PC-3 (cell line): Measurements from ENCODE around the gene PADI4. TPM values are rescaled to one million over a fixed set of nuclear protein-coding genes. Genes with fewer than 3 reads are reported as not detected.

ENCODE experiments used
- ATAC-seq: fragments of 200-7000 bp; cut with Tn5 transposase; 2 replicates; pipeline ENCODE4 v1.9.1; 2020; ENCODE audit warnings: mild to moderate bottlenecking, moderate library complexity
- BruUV-seq: library from RNA; stranded (reverse); fragments of 400-500 nt; replicated peaks from 2 replicates; lab custom pipeline; 2021; lab: Mats Ljungman, UMichigan
- CTCF ChIA-PET: fragments of 300-600 bp; sonication (Branson Sonifier 250); formaldehyde crosslinking; loops from one replicate; lab custom pipeline; 2022; ENCODE audit warnings: antibody characterized with exemption; lab: Charles Lee
- POLR2A ChIA-PET: fragments of 300-600 bp; sonication (Branson Sonifier 250); formaldehyde crosslinking; loops from one replicate; lab custom pipeline; 2022; ENCODE audit warnings: antibody characterized with exemption; ENCODE audit not compliant: unreplicated experiment; lab: Charles Lee
- DNase-seq: peaks from one replicate; pipeline ENCODE4 v3.0.0-alpha.2; 2015
- H2AFZ ChIP-seq: fragments of 300-600 bp; sonication (generic); 2 replicates; pipeline ENCODE4 v1.6.0; 2016; ENCODE audit warnings: antibody characterized with exemption, low read length
- H3F3A ChIP-seq: fragments of 300-600 bp; sonication (generic); one replicate; pipeline ENCODE4 v1.6.0; 2017; ENCODE audit warnings: antibody characterized with exemption, low read length, control low read depth, mild to moderate bottlenecking; ENCODE audit not compliant: unreplicated experiment
- H3K27ac ChIP-seq: fragments of 300-600 bp; sonication (generic); 2 replicates; pipeline ENCODE4 v1.5.1; 2016; ENCODE audit warnings: mild to moderate bottlenecking, low read length
- H3K27me3 ChIP-seq: fragments of 300-600 bp; sonication (generic); 2 replicates; pipeline ENCODE4 v1.6.1; 2016; ENCODE audit warnings: low read length, mixed read lengths
- H3K36me3 ChIP-seq: fragments of 300-600 bp; sonication (generic); 2 replicates; pipeline ENCODE4 v1.6.1; 2016; ENCODE audit warnings: low read depth, mixed run types, low read length, mixed read lengths
- H3K4me1 ChIP-seq: fragments of 300-600 bp; sonication (generic); 2 replicates; pipeline ENCODE4 v1.5.1; 2016; ENCODE audit warnings: low read length; ENCODE audit not compliant: insufficient read depth
- H3K4me2 ChIP-seq: fragments of 300-600 bp; sonication (generic); 2 replicates; pipeline ENCODE4 v1.6.0; 2016; ENCODE audit warnings: low read length
- H3K4me3 ChIP-seq: fragments of 300-600 bp; sonication (generic); 2 replicates; pipeline ENCODE4 v1.5.1; 2016; ENCODE audit warnings: mild to moderate bottlenecking, low read length, mixed read lengths
- H3K79me2 ChIP-seq: fragments of 300-600 bp; sonication (generic); 2 replicates; pipeline ENCODE4 v1.6.1; 2017; ENCODE audit warnings: low read length, mixed read lengths
- H3K9ac ChIP-seq: fragments of 300-600 bp; sonication (generic); 2 replicates; pipeline ENCODE4 v1.6.0; 2016; ENCODE audit warnings: mild to moderate bottlenecking, low read length
- H3K9me2 ChIP-seq: fragments of 300-600 bp; sonication (generic); replicated peaks from 2 replicates; pipeline ENCODE4 v1.6.1; 2016; ENCODE audit warnings: mixed run types, low read length, mixed read lengths
- H3K9me3 ChIP-seq: fragments of 300-600 bp; sonication (generic); 2 replicates; pipeline ENCODE4 v1.6.1; 2016; ENCODE audit warnings: low read length, mixed read lengths
- H4K20me1 ChIP-seq: fragments of 300-600 bp; sonication (generic); 2 replicates; pipeline ENCODE4 v1.6.1; 2016; ENCODE audit warnings: low read length, mixed read lengths
- CTCF ChIP-seq: fragments of 300-600 bp; sonication (generic); conservative IDR thresholded peaks from 2 replicates; pipeline ENCODE4 v1.5.1; 2017; ENCODE audit warnings: antibody characterized with exemption, low read depth, mild to moderate bottlenecking, low read length
- EZH2 ChIP-seq: fragments of 300-600 bp; sonication (generic); IDR thresholded peaks from one replicate; pipeline ENCODE4 v1.6.1; 2017; ENCODE audit warnings: antibody characterized with exemption, mild to moderate bottlenecking, low read length; ENCODE audit not compliant: unreplicated experiment
- EZH2phosphoT487 ChIP-seq: fragments of 300-600 bp; sonication (generic); IDR thresholded peaks from 2 replicates; pipeline ENCODE4 v1.6.1; 2018; ENCODE audit warnings: mild to moderate bottlenecking, antibody characterized with exemption, low read length, borderline replicate concordance
- intact Hi-C: fragments of 100-400 bp; cut with micrococcal nuclease; formaldehyde crosslinking; loops from 2 replicates; pipeline ENCODE4 v1.9.0; 2023
- total RNA-seq: library from RNA; depleted of rRNA; stranded (reverse); fragments of >200 nt; gene quantifications from 2 replicates; pipeline ENCODE4 v1.2.3, GENCODE V29; 2014

The PADI4 gene
- total RNA-seq, 1 experiment from 2014 or later = 0.04 TPM

GRCh38 chr1:17381161-17381560, 73.2 kb downstream of the PADI4 start:
- no peaks in the 10 kb centered on the region for H3K4me1 ChIP-seq
- no peaks in the 10 kb centered on the region for H3K9me2 ChIP-seq
- no peak for DNase-seq
- no peaks in the 10 kb centered on the region for H3K36me3 ChIP-seq
- no peak overlapping the region for H3K4me2 ChIP-seq
- H4K20me1 ChIP-seq = no peaks in the 10 kb centered on the region
- H3F3A ChIP-seq = no peaks in the 10 kb centered on the region
- no peak for ATAC-seq
- no peak overlapping the region for H3K27ac ChIP-seq
- no peaks in the 10 kb centered on the region for H3K27me3 ChIP-seq
- ChIA-PET CTCF (no interaction called here), POLR2A (no interaction called here)
- no peak overlapping the region for H3K9ac ChIP-seq
- TF ChIP-seq EZH2phosphoT487 (no peak), CTCF (no peak), EZH2 (no peak)
- no peak overlapping the region for H2AFZ ChIP-seq
- BruUV-seq = no TSS peak
- no peak overlapping the region for H3K4me3 ChIP-seq
- intact Hi-C loops = no loop called here
- no peaks in the 10 kb centered on the region for H3K79me2 ChIP-seq
- no peaks in the 10 kb centered on the region for H3K9me3 ChIP-seq

GRCh38 chr1:17392199-17392740, 84.3 kb downstream of the PADI4 start:
- ChIA-PET POLR2A (no interaction called here), CTCF (no interaction called here)
- intact Hi-C loops = no loop called here
- no peaks in the 10 kb centered on the region for H3K4me1 ChIP-seq
- no peaks in the 10 kb centered on the region; the same call in 1 of the 2 replicates for H3K27me3 ChIP-seq
- no peak overlapping the region for H3K9ac ChIP-seq
- ATAC-seq (no peak), DNase-seq (no peak)
- H3K9me3 ChIP-seq = no peaks in the 10 kb centered on the region
- no peak overlapping the region for H3K4me2 ChIP-seq
- BruUV-seq = no TSS peak
- no peaks in the 10 kb centered on the region for H3K9me2 ChIP-seq
- H3K36me3 ChIP-seq = no peaks in the 10 kb centered on the region
- no peaks in the 10 kb centered on the region for H4K20me1 ChIP-seq
- H3K27ac ChIP-seq = no peak overlapping the region
- no peak overlapping the region for H2AFZ ChIP-seq
- H3K79me2 ChIP-seq = no peaks in the 10 kb centered on the region
- no peak overlapping the region for H3K4me3 ChIP-seq
- TF ChIP-seq CTCF = no peak
- no peak for TF ChIP-seq EZH2phosphoT487
- no peak for TF ChIP-seq EZH2
- H3F3A ChIP-seq = no peaks in the 10 kb centered on the region

- TF ChIP-seq EZH2 = no peak
- no peak for TF ChIP-seq CTCF
- no peak for TF ChIP-seq EZH2phosphoT487
- H3K36me3 ChIP-seq = no peaks in the 10 kb centered on the region
- H3K9ac ChIP-seq = no peak overlapping the region
- intact Hi-C loops = no loop called here
- H3F3A ChIP-seq = no peaks in the 10 kb centered on the region
- CTCF ChIA-PET = no interaction called here
- H3K27me3 ChIP-seq = no peaks in the 10 kb centered on the region; the same call in 1 of the 2 replicates
- no peaks in the 10 kb centered on the region for H3K79me2 ChIP-seq
- H3K9me2 ChIP-seq = no peaks in the 10 kb centered on the region
- H2AFZ ChIP-seq = no peak overlapping the region
- no peak overlapping the region for H3K4me3 ChIP-seq
- DNase-seq (no peak), ATAC-seq (no peak)
- no peak overlapping the region for H3K27ac ChIP-seq
- no peaks in the 10 kb centered on the region for H3K9me3 ChIP-seq
- POLR2A ChIA-PET = no interaction called here
- H3K4me2 ChIP-seq = no peak overlapping the region
- H4K20me1 ChIP-seq = no peaks in the 10 kb centered on the region
- no TSS peak for BruUV-seq
- no peaks in the 10 kb centered on the region for H3K4me1 ChIP-seq
Measured at GRCh38 chr1:17393230-17393629, 85.2 kb downstream of the PADI4 start.
